HFFc6 (cell line): ENCODE results near the gene GSPT1. TPM values are rescaled to one million over a fixed set of nuclear protein-coding genes. Genes with fewer than 3 reads are reported as not detected.
"Not testable (repeated sequence)": the region's sequence is repeated elsewhere in the genome, so short reads cannot be mapped to it uniquely, and the experiment has no call there.

Experiments used
- DNase-seq: peaks from one replicate; pipeline ENCODE4 v3.0.0-alpha.2; 2018
- H3K27ac Mint-ChIP-seq: 2 replicates; pipeline ENCODE4 v1.8.0; 2020; ENCODE audit warnings: mild to moderate bottlenecking, mixed read lengths
- H3K27me3 Mint-ChIP-seq: 2 replicates; pipeline ENCODE4 v1.8.0; 2021; ENCODE audit warnings: mild to moderate bottlenecking, moderate library complexity, mixed read lengths; ENCODE audit not compliant: insufficient read depth
- H3K36me3 Mint-ChIP-seq: 2 replicates; pipeline ENCODE4 v1.8.0; 2021; ENCODE audit warnings: low read depth, mixed read lengths
- H3K4me1 Mint-ChIP-seq: 2 replicates; pipeline ENCODE4 v1.8.0; 2020; ENCODE audit warnings: low read depth, mixed read lengths
- H3K4me3 Mint-ChIP-seq: 2 replicates; pipeline ENCODE4 v1.8.0; 2020; ENCODE audit warnings: mild to moderate bottlenecking, moderate library complexity, mixed read lengths
- H3K9me3 Mint-ChIP-seq: 2 replicates; pipeline ENCODE4 v1.8.0; 2020; ENCODE audit warnings: mild to moderate bottlenecking, mixed read lengths
- CTCF ChIP-seq: fragments of 200-600 bp; sonication (generic); IDR thresholded peaks from 2 replicates; pipeline ENCODE4 v1.5.0; 2021; ENCODE audit warnings: antibody characterized with exemption, mild to moderate bottlenecking
- total RNA-seq, 6 experiments: library from RNA; stranded (reverse); fragmentation: NEBNext Ultra II Directional; extraction: Animal tissue kit (Norgen Biotek cat#: 25700); gene quantifications; 2 replicates in 1 of 6; 3 replicates in 5 of 6; pipeline ENCODE4 v1.2.3, GENCODE V29; 2021

Gene GSPT1
- total RNA-seq, 6 experiments from 2014 or later, result 187 to 221 (median 211) TPM

DNA sequence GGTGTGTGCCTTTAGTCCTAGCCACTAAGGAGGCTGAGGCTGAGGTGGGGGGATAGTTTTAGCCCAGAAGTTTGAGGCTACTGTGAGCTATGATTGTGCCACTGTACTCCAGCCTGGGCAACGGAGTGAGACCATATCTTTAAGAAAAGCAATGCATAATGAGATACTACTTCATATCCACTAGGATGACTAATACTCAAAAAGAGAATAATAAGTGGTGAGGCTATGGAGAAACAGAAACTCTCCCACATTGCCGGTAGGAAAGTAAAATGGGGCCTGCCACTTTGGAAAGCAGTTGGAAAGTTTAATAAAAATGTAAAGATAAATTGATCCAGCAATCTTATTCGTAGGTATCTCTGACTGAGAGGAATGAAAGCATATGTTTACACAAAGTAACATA is 30.7 kb upstream of the GSPT1 start:
- Mint-ChIP-seq H3K4me3 (no peak overlapping the region), H3K9me3 (no peaks in the 10 kb centered on the region), H3K4me1 (peaks cover 22% of the 10 kb centered on the region), H3K27me3 (no peaks in the 10 kb centered on the region), H3K27ac (no peak overlapping the region), H3K36me3 (no peaks in the 10 kb centered on the region)
- no peak for TF ChIP-seq CTCF
- no peak for DNase-seq

DNA sequence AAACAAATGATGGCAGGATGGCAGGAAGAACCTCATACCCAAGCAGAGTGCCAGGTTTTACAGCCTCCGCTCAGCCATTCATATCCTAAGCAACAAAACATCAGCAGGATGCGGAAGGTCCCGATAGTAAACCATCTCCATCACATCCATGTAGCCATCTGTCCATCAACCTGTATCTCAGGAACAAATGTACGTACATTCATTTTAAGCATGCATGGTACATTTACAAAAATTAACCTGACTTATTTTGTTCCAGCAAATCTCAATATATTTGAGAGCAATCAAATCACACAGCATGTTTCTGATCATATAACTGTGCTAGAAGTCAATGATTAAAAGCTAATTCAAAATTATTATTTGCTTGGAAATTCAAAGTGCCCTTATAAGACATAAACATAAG is 26.2 kb upstream of the GSPT1 start, which contains the start of gene NPIPB2:
TSS of gene NPIPB2 (minus strand) at position 101 of the 400 bp plus-strand sequence. CDS start at position 101, 0 bp downstream.
- H3K9me3 Mint-ChIP-seq, H3K27ac Mint-ChIP-seq, H3K4me3 Mint-ChIP-seq, H3K27me3 Mint-ChIP-seq, H3K4me1 Mint-ChIP-seq, H3K36me3 Mint-ChIP-seq, DNase-seq: not testable (repeated sequence)

- H3K27ac Mint-ChIP-seq, H3K4me3 Mint-ChIP-seq, DNase-seq, H3K9me3 Mint-ChIP-seq, H3K4me1 Mint-ChIP-seq, H3K36me3 Mint-ChIP-seq, H3K27me3 Mint-ChIP-seq: not testable (repeated sequence)
These were observed 11.6 kb upstream of the GSPT1 start for GRCh38 chr16:11927350-11927749.

GRCh38 chr16:11924046-11924445 is 8.3 kb upstream of the GSPT1 start:
- H3K4me3 Mint-ChIP-seq, H3K27ac Mint-ChIP-seq, DNase-seq, H3K36me3 Mint-ChIP-seq, H3K9me3 Mint-ChIP-seq, H3K27me3 Mint-ChIP-seq, H3K4me1 Mint-ChIP-seq: not testable (repeated sequence)

GRCh38 chr16:11916524-11917285 is 949 bp upstream of the GSPT1 start:
- peak; percentile 80 for DNase-seq
- H3K4me3 Mint-ChIP-seq, result peak overlapping the region; percentile 95
- TF ChIP-seq CTCF, result no peak
- peaks cover 35% of the 10 kb centered on the region for H3K4me1 Mint-ChIP-seq
- peaks cover 27% of the 10 kb centered on the region for H3K36me3 Mint-ChIP-seq
- peaks cover 10% of the 10 kb centered on the region for H3K27me3 Mint-ChIP-seq
- H3K27ac Mint-ChIP-seq, result peak overlapping the region; percentile 98
- no peaks in the 10 kb centered on the region for H3K9me3 Mint-ChIP-seq

- Mint-ChIP-seq H3K36me3 (peaks cover 27% of the 10 kb centered on the region), H3K27me3 (peaks cover 3% of the 10 kb centered on the region), H3K4me3 (peak overlapping the region; percentile 95), H3K9me3 (no peaks in the 10 kb centered on the region), H3K4me1 (peaks cover 45% of the 10 kb centered on the region), H3K27ac (peak overlapping the region; percentile 92)
- no peak for DNase-seq
- TF ChIP-seq CTCF, result no peak
These were observed 577 bp downstream of the GSPT1 start for GRCh38 chr16:11915114-11915643.
